HG03097 (cell line): Measurements from ENCODE around the gene SDC3.

Experiments used
- ATAC-seq: cut with Tn5 transposase; IDR thresholded peaks from one replicate; pipeline ENCODE4 v1.9.1; 2021; ENCODE audit not compliant: unreplicated experiment, low FRiP score

Gene SDC3

DNA sequence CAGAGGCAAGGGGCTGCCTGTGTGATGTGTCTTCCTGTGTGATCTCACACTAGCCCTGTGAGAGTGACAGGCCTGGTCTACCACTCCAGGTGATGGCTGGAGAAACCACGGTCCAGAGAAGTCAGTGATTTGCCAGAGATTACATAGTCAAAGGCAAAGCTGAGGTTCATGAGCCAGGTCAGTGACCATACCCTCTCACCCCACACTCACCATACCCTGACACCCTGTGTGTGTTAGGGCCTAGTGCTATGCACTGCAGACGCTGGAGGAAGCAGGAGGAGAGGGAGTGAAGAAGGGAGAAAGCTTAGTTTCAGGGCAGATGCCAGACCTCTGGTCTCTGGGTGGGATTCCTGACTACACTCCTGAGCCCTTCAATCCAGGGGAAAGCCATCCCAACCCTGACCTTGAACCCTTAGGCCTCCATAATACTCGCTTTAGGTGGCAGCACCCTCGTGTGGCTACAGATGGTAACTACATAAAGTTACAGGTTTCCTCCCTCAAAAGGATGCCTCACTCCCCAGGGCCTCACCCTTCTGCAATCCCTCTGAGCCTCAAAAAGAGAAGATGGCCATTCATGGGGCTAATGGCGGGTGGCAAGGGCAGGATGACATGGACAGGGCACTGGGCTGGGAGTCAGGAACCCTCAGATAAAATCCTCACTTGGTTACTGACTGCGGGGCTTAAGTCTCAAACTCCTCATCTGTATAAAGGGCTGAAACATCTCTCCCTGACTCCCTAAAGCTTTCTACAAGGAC, 20.8 kb upstream of the SDC3 start:
- ATAC-seq = no peak

DNA sequence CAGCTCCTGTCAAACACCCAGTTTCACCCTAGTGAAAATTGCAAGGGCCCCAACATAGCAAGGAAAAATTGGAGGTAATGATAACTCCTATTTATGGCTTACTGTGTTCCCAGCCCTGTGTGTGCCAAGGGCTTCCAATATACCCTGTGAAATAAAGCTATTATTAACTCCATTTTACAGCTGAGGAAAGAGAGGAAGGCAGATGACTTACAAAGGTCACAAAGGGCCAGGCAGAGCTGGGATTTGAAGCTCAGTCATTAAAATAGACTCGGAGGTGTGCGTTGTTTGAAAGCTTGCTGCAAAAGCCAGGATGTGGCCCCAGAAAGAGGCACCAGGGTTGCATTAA, 20.2 kb upstream of the SDC3 start:
- no peak for ATAC-seq

DNA sequence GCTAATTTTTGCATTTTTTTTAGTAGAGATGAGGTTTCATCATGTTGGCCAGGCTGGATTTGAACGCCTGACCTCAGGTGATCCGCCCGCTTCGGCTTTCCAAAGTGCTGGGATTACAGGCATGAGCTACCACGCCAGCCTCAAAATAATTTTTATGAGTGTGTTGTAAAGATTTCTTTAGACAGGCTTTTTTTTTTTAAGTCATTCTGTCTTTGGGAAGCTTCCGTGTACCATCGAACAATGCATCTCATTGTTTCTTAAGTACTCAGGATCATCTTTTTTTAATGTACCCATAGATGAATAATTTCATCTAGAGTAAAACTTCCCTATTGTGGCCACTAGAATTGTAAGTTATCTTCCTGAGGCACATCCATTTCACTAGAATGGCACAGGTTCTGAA, 19.6 kb upstream of the SDC3 start:
- ATAC-seq = no peak

DNA sequence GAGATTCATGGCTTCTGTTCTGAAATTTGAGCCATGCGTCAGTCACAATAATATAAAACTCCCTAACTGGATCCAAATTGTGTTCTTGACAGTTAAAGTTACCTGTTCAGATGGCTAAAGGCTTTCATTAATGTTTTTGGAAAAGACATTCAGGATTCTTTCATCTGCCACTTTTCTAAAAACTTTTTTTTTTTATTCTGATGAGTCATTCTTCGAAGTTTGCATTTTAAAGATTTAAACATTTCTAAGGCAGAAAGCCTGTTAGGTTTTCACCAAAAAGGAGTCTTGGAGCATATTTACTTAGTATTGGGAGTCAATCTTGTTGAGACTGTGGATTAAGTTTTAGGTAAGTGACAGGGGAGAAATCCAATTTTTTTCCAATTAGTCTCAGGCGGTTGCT, 18.9 kb upstream of the SDC3 start:
- no peak for ATAC-seq

DNA sequence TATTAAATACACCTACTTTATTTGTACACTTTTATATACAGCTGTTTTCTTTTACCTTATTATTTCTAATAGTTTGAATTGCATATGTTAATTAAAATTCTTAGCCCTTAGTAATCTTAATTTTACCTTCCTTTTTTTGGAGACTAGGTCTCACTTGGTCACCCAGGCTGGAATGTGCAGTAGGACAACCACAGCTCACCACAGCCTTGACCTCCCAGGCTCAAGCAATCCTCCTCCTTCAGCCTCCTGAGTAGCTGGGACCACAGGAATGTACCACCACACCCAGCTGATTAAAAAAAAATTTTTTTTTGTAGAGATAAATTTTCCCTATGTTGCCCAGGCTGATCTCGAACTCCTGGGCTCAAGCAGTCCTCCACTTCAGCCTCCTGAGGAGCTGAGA, 15.0 kb upstream of the SDC3 start:
- no peak for ATAC-seq

DNA sequence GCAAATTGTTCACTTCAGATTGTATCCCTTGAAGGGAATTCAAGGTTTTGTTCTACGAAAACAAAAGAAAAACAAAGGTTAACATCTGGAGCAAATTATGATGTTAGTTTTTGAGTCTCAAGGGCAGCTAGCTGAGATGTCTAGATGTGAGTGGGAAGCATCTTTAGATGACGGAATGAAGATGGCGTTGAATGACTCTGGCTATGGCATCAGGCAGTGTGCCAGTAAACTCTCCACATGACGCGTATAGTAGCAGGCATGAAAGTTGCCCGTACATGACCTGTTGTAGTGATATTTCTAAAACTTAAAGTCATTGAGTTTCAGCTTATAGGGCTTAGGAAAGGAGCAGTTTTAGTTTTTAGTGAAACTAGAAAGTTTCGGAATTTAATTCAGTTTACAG, 12.3 kb upstream of the SDC3 start:
- ATAC-seq = no peak

DNA sequence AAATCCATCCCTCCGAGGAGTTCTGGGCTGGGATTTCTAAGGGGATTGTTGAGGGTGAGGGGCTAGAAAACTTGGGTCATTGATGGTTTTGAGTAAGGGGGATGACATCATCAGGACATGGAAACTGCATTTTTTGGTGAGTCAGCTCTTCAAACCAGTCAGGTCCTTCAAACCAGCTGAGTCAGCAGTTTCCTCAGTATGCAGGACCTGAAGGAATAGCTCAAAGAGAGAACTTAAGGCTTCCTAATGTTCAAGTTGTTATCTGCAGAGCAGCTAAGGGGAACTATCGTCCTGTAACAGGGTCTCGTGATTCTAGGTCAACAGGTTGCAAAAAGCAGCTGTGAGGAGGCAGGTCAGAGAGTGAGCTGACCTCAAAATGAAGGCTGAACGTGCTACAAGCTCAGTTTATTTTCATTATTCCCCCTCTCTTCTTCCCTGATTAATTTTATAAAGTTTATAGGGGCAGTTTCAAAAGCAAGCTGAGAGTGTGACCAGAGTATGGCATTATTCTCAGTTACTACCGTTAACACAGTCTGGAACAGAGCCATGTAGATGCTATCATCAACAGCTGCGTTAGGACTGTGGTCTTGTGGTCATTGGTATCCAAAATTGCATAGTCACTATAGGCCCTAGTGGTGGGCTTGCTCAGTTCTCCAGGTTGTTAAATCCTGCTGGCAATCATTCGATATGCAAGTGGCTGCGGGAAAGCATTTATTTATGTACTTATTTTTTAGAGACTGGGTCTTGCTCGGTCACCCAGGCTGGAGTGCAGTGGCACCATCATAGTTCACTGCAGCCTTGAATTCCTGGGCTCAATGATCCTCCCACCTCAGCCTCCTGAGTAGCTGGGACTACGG, 10.7 kb upstream of the SDC3 start:
- ATAC-seq = no peak

DNA sequence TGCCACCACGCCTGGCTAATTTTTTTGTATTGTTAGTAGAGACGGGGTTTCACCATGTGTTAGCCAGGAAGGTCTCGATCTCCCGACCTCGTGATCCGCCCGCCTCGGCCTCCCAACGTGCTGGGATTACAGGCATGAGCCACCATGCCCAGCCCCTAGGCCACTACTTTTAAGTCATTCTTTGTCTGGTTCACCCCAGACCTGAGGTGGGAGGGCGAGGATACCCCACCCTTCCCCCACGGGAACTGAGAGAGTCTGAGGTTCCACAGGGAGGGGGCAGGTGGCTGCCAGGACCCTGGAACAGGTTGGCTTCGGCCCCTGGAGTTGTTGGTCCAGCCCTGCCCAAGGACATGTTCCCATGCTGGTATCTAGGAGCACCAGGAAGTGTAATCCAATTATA, 7.7 kb upstream of the SDC3 start:
- no peak for ATAC-seq

DNA sequence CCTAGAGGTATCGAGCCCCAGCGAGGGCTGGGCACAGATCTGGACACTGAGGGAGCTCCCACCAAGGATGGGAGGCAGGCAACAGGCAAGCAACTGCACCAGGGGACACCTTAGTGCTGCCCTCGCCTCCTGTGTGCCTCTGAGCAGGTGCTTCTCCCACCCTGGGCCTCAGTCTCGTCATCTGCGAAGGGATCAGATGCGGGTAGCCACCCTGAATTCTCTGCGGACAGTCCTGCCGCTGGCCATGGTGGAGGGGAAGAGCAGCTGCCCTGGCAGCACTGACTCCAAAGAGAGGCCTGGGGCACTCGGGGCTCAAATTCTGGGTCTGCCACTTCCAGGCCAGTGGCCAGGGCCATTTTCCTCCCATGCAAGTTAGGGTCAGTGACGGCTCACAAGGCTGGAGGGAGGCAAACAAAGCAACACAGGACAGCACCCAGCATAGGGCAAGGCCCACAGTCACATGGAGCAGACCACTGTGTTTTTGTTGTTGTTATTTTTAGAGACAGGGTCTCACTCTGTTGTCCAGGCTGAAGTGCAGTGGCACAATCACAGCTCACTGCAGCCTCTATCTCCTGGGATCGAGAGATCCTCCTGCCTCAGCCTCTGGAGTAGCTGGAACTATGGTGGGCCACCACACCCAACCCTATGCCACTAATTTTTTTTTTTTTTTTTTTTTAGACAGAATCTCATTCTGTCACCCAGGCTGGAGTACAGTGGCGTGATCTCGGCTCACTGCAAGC, 7.1 kb upstream of the SDC3 start:
- ATAC-seq = no peak

DNA sequence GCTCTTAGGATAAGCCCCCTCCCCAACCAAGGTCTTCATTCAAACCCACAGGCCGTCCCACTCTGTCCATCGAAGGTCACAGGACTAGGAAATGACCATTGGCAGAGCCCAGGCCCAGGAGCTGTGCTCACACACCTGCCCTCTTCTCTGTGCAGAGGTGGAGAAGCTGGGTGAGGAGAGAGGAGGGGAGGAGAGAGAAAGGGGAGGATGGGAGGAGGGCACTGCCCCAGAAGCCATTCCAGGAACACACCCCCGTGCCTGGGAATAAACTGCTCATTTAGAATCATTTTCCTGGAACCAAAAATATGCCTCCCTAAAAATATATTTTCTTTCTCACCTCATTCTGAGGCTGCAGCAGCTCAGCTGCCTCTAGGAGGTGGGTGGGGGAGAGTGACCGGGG, 6.4 kb upstream of the SDC3 start:
- no peak for ATAC-seq

DNA sequence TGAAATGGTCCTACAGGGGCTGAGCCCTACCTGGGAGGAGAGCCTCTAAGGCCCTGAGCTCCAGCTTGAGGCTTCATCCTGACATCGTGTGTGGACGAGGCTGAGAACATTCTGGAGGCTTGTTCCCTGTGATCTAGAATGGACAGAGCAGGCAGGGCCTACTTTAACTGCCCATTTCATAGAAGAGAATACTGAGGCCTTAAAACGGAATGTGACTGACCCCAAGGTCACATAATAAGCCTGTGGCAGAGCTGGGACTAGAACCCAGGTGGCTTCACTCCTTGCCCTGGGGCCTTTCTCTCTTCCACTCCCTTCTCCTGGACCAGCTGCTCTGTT, 6.0 kb upstream of the SDC3 start:
- ATAC-seq = no peak

DNA sequence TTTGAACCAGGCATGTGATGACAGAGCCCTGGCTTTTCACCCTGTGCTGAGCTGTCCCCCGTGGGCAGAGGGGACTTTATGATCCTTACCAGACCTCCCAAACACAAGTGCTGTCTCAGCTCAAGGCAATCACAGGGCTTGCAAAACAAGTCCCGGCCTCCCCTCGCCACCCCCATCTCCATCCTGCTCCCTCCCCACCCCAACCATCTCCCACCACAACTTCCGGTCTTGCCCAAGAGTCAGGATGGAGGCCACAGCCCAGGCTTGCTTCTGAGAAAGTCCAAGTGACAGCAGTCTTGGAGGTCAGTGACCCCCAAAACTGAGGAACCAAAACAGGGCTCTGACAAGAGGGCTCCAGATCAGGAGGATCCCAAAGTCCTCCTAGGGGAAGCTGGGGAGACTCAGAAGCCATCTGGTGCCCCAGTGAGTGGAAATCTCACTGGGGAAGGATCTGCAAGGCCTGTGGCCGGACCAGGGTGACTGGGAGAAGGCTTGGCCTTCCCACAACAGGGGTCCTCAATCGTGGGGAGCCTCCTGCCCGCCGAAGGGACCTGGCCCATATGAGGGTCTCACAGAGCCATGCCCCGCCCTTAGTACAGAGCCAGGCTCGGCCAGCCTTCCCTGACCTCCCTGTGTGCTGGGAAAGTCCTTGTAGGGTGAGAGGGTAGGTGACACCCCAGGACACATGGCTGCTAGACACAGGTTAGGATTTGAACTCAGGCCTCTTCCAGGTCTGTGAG, 4.5 kb upstream of the SDC3 start:
- no peak for ATAC-seq

DNA sequence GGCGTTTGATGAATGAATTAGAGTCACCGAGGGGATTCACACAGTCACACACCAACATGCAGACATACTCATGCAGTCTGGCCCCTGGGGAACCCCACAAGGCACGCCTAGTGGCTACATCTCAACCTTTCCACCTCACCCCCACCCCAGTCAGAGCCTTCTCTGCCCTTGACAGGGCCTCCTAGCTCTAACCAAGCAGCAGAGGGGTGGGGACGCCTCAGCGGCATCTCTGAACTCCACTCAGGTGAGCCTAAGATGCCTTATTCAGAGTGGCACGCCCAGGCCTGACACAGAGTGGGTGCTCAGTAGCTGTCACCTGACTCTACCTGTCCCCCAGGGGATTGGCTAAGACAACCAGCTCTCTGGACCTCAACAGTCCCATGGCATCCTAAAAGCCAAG, 3.7 kb upstream of the SDC3 start:
- no peak for ATAC-seq

DNA sequence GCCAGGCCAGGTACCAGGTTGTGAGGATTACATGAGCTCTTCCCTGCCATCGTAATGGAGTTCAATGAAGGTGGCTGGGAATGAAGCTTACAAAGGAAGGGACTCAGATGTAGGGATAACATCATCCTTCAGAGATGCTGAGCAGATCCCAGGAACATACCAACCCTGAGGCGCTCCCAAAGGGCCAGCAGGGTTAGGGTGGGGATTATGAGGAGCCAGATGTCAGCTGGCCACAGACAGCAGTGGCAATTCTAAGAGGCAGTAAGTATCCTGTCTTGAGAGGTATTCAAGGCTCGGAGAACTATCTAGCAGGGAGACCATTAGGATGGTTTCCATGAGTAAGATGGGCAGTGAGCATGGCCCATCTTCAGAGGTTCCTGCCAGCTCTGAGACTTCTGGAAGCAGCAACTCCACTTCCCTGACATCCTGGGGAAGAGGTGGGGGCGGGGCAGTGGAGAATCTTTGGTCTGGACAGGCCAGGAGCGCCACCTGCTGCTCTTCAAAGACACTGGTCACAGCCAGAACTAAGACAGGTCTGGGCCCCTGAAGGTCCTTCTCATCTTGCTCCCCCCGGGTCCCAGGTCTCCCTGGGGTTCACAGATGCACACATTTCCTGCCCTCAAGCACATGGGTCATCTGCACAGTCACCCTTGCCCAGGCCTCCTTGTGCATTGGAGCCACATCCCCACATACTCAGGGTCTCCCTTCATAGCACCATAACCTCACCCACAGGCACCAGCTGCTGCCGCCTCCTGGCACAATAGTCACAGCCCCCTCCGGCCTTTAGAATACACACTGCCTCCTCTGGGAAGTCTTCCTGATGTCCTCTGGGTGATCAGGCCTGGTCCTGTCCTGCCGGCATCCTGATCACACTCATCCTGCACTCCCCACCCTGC, 2.7 kb upstream of the SDC3 start:
- ATAC-seq = no peak

DNA sequence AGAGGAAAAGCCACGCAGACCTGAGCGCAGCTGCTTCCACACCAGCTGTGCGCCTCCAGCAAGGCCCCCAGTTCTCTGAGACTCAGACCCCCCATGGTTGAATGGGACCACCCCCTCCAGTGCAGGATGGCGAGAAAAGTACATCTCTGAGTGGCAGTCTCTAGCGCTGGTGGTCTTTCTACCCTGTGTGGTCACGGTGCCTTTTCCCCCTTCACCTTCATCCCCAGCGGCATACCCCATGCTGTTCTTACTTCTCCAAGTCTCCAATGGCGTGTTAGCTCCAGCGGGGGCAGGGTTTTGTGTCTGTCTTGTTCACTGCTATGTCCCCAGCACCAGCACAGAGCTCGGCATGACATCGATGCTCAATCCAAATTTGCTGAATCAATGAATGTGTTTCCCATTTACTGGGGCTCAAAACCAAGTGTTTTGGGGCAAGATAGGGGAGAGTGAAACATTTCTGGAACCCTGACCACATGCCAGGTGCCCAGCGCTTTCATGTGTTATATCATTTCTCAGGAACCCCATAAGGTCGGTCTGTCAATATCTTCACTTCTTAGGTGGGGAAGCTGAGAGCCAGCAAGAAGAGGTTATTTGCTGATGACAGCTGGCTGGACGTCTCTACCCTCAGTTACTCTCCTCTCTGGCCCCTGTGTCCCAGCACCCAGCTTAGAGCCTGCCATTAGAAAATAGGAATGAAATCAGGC, 959 bp upstream of the SDC3 start:
- ATAC-seq = no peak

DNA sequence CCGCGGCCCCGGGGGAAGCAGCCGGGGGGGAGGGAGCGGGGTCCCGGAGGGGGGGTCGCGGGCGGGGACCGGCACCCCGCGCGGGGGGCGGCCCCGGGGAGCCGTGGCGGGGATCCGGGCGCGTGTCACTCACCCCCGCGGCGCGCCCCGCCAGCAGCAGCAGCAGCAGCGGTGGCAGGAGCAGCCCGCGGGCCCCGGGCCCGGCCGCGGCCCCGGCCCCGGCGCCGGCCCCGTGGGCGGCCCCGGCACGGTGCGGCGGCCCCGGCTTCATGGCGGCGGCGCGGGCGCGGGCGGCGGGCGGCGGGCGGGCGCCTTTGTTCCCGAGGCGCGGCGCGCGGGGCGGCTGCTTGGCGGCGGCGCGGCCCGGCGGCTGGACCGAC, 252 bp downstream of the SDC3 start:
- no peak for ATAC-seq

DNA sequence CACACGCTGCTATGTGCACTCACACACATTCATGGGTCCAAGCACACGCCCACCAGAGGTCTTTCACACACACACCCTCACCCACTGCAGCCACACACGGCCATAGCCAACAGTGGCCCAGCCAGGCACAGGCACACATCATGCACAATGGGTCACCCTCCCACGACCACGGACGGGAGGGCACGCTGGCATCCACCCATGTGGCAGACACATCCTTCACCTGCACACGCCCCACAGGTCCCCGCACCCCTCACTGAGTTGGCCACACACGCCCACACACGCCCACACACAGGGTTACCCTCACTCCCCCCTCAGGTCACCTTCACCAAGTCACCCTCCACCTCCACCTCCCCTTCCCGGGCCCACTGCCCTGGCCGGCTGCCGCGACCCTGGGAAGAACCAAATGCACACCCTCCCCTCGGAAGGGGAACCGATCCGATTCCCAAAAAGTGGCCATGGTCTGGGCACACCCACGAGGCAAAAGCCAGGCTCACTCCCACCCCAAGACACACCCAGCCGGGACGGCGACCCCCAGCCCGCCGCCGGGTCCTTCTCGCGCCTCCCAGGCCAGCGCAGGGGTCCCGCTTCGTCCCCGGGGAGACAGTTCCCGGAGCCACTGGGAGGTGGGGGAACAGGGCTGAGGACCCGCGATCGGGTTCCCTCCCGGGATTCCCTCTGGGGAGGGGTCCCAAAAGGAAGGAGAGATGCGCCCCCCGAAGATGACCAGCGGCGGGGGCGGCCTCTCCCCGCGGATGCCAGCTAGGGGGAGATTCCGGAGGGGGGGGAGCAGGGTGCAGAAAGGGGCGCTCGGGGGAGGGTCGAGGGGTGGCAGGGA, 860 bp downstream of the SDC3 start:
- ATAC-seq = no peak

DNA sequence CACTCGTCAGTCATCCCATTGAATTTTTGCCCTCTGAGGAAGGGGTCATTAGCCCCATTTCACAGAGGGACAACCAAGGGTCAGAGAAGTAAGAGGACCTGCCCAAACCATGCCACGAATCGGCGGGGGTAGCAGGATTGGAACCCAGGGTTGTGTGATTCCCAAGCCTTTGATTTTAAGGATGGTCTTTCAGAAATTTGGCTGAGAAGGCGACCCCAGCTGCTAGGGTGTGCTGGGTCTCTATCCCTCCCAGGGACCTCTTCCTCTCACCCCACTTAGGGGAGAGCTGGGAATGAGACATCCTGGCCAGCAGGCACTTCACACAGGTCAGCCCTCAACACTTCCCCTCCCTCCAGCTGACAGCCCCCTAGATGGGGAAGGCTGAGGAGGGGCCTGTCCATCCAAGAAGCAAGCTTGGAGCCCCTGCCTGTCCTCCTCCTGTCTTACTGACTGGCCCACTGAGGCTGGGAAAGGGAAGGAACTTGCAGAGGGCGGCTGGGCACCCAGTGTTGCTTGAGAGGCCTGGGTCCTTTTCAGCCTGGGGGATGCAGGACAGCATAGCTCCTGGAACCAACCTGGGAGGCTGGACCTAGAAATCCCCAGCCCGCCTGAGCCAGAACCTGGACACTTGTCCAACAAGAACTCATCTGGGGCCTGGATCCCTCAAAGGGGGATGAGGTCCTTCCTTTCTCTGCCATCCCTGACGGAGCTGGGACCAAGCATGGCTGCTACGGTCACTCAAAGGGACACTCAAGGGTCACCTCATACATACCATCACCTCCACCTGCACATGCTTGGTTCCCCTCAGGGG, 1.7 kb downstream of the SDC3 start:
- no peak for ATAC-seq
